GM19351 (cell line): ENCODE measurements around the gene RS1.

Experiments used
- ATAC-seq: cut with Tn5 transposase; IDR thresholded peaks from one replicate; pipeline ENCODE4 v1.9.1; 2021; ENCODE audit warnings: mild to moderate bottlenecking, moderate library complexity; ENCODE audit not compliant: unreplicated experiment

RS1 gene

GRCh38 chrX:18613930-18614639 lies 57.8 kb downstream of the RS1 start:
- ATAC-seq: no peak

GRCh38 chrX:18607966-18608365 lies 63.9 kb downstream of the RS1 start:
- ATAC-seq: no peak

GRCh38 chrX:18598413-18598812 lies 73.5 kb downstream of the RS1 start:
- no peak for ATAC-seq

- no peak for ATAC-seq
Measured at GRCh38 chrX:18596096-18596495, 75.8 kb downstream of the RS1 start.

GRCh38 chrX:18594079-18594478 lies 77.8 kb downstream of the RS1 start:
- ATAC-seq: no peak

GRCh38 chrX:18591834-18592233 lies 80.1 kb downstream of the RS1 start:
- no peak for ATAC-seq
